HG02571 (cell line): ENCODE results near the gene TIMM21.

ENCODE experiments used
- ATAC-seq: cut with Tn5 transposase; IDR thresholded peaks from one replicate; pipeline ENCODE4 v1.9.1; 2021; ENCODE audit warnings: mild to moderate bottlenecking, moderate library complexity; ENCODE audit not compliant: unreplicated experiment

TIMM21 gene

GRCh38 chr18:74146756-74147155, 1.6 kb upstream of the TIMM21 start:
- ATAC-seq = no peak

DNA sequence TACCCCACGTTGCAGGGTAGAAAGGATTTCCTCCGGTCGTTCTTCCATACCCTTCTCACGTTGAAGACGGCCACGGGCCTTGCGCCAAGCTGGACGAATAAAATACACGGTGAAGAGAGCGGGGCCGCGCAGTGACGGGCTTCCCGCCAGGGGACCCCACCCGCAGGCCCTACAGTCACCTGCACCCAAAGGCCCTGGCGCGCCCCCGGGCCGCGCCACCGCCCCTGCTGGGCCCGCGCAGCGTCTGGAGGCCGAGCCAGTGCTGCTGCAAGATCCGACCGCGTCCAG, 888 bp upstream of the TIMM21 start:
- no peak for ATAC-seq

GRCh38 chr18:74148543-74149070, 284 bp downstream of the TIMM21 start:
- ATAC-seq = peak; percentile 4

DNA sequence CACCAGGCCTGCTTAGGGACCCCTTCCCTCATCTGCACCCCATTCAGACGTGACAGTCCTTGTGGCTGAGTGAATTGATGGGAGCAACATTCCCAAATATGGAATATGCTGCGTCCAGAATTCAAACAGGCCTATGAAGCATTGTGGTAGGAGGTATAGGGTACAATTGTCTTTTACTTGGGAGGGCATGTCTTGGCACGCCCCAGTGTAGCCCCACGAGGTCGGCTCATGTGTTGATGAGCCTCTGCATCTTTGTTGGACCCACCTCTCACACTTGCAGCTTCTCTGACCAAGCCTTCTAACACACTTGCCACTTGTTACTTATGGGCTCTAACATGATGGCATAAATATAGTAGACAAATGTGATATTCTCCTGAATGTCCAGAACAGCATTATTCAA, 1.6 kb downstream of the TIMM21 start:
- ATAC-seq = no peak

GRCh38 chr18:74152270-74152669, 3.9 kb downstream of the TIMM21 start:
- no peak for ATAC-seq

- ATAC-seq = no peak
Measured at GRCh38 chr18:74152857-74153256, 4.5 kb downstream of the TIMM21 start.

GRCh38 chr18:74153377-74153776, 5.1 kb downstream of the TIMM21 start:
- no peak for ATAC-seq

- no peak for ATAC-seq
Measured at GRCh38 chr18:74153793-74154192, 5.5 kb downstream of the TIMM21 start.

DNA sequence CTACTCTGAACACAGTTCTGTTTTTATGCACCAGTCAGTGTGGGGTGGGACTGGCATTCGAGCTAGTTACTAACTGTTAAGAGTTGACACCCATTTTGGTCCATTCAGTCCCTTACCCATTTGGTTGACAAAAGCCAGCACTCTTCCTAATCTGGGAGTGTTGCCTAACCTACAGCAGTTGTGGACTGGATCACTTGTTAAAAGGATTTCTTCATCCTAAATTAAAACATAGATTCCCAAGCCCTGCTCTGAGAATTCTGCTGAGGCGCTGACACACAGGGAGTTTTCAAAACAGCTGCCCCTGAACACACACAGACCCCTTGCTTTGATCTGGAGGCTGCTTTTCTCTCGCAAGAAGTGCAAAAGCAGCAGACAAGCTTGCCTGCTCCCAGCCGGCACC, 6.4 kb downstream of the TIMM21 start:
- ATAC-seq = no peak

DNA sequence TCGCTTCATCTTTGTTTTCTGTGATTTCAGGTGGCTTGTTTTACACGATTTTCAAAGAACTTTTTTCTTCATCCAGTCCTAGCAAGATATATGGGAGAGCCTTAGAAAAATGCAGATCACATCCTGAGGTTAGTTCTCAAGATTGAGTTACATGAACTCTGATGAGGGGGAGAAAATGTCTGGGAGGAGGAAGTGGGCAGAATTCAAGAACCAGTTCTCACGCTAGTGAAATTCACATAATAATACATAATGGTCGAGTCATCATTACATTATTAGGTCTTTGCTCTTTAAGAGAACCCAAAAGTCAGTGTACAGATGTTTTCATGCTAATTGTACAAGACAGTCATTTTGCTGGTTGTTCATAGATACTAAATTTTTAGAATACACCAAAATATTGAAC, 7.0 kb downstream of the TIMM21 start:
- ATAC-seq = no peak

GRCh38 chr18:74163019-74163660, 14.8 kb downstream of the TIMM21 start:
- no peak for ATAC-seq

DNA sequence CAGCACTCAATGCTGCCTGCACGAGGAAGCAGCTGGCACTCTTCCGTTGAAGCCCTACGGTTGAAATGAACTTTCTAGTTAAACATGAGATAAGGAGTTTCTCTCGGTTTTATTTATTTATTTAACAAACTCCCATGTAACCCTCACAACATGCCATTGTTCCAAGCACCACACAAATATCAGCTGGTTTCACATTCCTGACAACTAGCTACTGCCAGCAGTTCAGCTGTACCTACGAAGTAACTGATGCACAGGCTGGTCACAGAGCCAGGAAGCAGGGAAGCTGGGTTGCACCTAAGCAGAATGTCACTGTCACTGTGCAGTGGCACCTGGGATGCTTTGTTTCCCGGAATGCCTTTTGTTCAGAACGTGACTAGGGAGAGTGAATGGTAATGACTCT, 18.1 kb downstream of the TIMM21 start:
- no peak for ATAC-seq

DNA sequence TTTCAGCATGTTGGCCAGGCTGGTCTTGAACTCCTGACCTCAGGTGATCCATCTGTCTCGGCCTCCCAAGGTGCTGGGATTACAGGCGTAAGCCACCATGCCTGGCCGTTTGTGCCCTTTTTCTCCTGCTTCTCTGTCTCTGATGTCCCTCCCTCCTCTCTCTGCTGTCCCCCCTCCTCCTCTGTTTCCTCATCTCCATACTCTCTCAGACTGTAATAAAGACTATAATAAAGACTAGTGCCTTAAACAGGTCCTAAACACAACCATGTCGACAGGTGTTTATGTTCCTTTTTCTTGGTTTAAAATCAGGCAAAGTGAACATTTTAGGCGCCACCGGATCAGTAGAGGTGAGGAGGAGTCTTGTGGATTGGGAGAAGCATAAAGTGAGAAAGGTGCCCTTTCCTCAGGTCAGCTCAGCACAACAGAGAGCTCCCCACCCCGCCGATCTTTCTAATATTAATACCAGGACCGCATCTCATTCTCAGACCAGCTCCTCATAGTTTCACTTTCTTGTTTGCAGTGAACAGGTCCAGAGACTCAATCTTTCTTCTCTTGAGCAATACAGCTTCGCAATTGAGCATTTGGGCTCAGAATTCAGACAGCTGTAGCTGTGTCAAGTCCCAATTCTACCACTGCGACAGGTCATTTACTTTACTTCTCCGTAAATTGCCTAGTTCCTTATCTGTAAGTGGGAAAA, 23.7 kb downstream of the TIMM21 start:
- ATAC-seq = peak; percentile 95

DNA sequence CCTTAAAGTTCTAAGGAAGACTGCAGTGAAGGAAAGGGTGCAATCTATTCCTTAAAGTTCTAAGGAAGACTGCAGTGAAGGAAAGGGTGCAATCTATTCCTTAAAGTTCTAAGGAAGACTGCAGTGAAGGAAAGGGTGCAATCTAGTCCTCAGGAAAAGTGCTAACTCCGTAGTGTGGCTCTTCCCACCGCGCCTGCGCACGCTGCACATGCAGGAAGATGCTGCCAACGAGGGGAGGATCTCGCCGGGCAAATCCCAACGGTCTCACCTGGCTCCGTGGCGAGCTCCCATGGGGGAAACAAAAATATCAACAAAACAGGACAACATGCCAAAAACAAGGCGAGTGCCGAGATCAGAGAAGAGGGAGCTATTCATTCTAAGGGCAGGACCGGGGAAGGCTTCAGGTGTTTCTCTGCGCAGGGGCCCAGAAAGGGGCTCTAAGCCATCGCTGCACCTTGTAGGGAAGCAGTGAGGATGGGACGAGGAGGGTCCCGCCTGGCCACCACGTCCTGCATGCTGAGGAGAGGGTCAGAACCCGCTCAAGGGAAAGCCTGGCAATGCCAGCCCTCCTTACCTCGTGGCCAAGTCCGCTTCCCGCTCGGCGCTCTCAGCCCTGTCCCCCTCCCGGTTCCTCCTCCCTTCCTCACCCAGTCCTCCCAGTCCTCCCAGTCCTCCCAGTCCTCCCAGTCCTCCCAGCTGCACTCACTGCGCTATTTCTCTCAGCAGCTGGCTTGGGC, 24.5 kb downstream of the TIMM21 start:
- ATAC-seq = no peak

DNA sequence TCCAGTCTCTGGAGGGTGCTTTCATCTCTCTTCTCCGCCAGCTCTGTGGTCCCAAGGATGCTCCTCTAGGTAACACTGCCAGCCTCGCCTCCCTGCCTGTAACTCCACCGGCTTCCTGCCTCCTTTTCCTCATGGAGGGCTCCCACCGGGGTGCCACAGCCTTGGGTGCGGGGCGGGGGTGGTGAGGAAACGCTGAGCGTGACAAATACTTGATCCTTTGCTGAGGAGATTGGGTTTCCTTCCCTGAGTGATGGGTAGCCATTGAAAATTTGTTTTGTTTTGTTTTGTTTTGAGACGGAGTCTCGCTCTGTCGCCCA, 25.1 kb downstream of the TIMM21 start:
- ATAC-seq = no peak

- ATAC-seq = no peak
Measured at GRCh38 chr18:74175658-74176057, 27.3 kb downstream of the TIMM21 start.

GRCh38 chr18:74178884-74179283, 30.6 kb downstream of the TIMM21 start:
- no peak for ATAC-seq

GRCh38 chr18:74179623-74180199, 31.4 kb downstream of the TIMM21 start:
- ATAC-seq = no peak

DNA sequence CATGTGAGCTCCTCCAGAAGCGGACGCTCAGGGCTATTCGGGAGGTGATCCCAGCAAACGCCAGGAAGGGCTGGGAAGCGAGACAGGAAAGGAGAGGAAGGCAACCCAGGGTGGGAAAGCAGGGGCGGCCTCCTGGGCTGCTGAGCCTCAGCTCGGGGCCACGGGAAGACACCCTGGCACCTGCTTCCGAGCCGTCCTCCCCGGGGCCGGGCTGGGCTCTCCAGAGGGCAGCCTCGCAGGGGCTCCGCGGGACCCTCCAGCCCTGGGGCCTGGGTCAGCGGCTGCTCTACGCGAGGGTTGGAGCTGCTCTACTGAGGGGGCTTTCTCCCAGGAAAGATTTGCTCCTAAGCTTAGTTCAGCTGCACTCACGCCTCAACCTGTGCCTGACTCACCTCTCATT, 34.0 kb downstream of the TIMM21 start:
- no peak for ATAC-seq

DNA sequence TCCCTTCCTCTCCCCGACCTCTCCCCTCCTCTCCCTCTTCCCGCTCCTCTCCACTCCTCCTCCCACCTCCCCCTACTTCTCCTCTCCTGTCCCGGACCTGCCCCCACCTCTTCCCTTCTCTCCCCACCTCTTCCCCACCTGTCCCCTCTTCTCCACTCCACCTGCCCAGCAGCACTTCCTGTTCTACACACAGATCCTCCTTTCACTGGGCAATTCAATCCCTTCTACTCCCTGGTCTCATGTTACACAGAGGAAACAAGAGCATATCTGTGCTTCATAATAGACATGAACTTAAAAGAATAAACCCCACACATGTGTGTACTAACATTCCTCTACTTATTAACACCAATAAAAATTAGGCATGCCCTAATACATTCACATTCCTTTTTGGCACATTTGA, 34.8 kb downstream of the TIMM21 start:
- no peak for ATAC-seq

GRCh38 chr18:74184875-74185274, 36.6 kb downstream of the TIMM21 start:
- no peak for ATAC-seq

DNA sequence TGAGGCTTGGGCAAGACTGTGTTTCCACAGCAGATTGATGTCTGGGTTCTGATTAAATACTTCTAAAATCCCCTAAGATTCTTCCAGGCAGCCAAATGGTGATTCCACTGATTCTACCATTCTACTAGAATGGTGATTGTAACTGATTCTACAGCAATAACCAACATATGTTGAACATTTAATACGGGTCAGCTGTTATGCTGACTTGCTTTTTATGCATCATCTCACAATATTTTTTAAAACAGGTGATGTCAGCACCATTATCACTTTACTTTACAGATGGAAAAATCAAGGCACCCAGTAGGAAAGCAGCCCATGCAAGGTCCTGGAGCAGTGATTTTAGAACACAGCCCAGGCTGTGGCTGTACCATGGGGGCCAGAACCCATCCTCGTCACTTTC, 37.5 kb downstream of the TIMM21 start:
- ATAC-seq = no peak
